K562 (cell line): Measurements from ENCODE around the gene TRMT112. TPM values are rescaled to one million over a fixed set of nuclear protein-coding genes. Genes with fewer than 3 reads are reported as not detected.

Experiments used
- CTBP1 ChIP-seq: fragments of 450-650 bp; IDR thresholded peaks from 2 replicates; pipeline ENCODE4 v1.6.1; 2016; ENCODE audit warnings: borderline replicate concordance
- EGR1 ChIP-seq: fragments of 450-650 bp; conservative IDR thresholded peaks from 2 replicates; pipeline ENCODE4 v1.6.1; 2017; ENCODE audit warnings: mild to moderate bottlenecking
- HIVEP1 ChIP-seq: fragments of 250-450 bp; sonication (Bioruptor Pico); IDR thresholded peaks from 2 replicates; pipeline ENCODE4 v1.4.0; 2020; ENCODE audit warnings: mild to moderate bottlenecking
- KLF6 ChIP-seq: fragments of 250-450 bp; sonication (Bioruptor Pico); IDR thresholded peaks from 2 replicates; pipeline ENCODE4 v1.4.0; 2020; ENCODE audit warnings: mild to moderate bottlenecking, moderate library complexity, borderline replicate concordance
- MEF2A ChIP-seq: IDR thresholded peaks from 2 replicates; pipeline ENCODE4 v1.6.1; 2011; ENCODE audit warnings: low read depth, mild to moderate bottlenecking, low read length, moderate library complexity; ENCODE audit not compliant: control insufficient read depth
- NR2F6 ChIP-seq: fragments of 450-650 bp; formaldehyde crosslinking; IDR thresholded peaks from 2 replicates; pipeline ENCODE4 v1.4.0; 2020; ENCODE audit warnings: mild to moderate bottlenecking
- PPARD ChIP-seq: fragments of 250-450 bp; sonication (Bioruptor Pico); IDR thresholded peaks from 2 replicates; pipeline ENCODE4 v1.8.0; 2022; ENCODE audit warnings: inconsistent platforms, mild to moderate bottlenecking, moderate library complexity
- RAD21 ChIP-seq, 2 experiments: fragments of 250-450 bp in 1 of 2; fragments of 450-650 bp in 1 of 2; sonication (Bioruptor Pico) in 1 of 2; formaldehyde crosslinking in 1 of 2; IDR thresholded peaks in 1 of 2; conservative IDR thresholded peaks in 1 of 2; 2 replicates each; pipeline versions ENCODE4 v1.4.0 to v1.8.0; 2020 to 2022; ENCODE audit warnings: mild to moderate bottlenecking in 2 of 2, moderate library complexity in 1 of 2
- ZNF124 ChIP-seq: sonication (generic); formaldehyde crosslinking; IDR thresholded peaks from 2 replicates; pipeline ENCODE4 v1.8.1; 2022; ENCODE audit warnings: missing genetic modification reagents
- polyA plus RNA-seq, 8 experiments: library from polyadenylated mRNA; depleted of rRNA in 4 of 8; stranded (reverse) in 5 of 8; unstranded in 3 of 8; fragments of >200 nt; fragmentation: Nextera tagmentation in 2 of 8; fragmentation: Illumina TruSeq in 1 of 8; extraction: Ambion mirVana in 2 of 8; extraction: Trizol in 1 of 8; gene quantifications; 2 replicates each; pipeline versions ENCODE4 v1.2.1 to v1.2.3, GENCODE V29; 2011 to 2014; ENCODE audit warnings: inconsistent platforms in 1 of 8, missing spikeins in 1 of 8
- total RNA-seq, 7 experiments: library from RNA; depleted of rRNA in 6 of 7; stranded (reverse); fragments of >200 nt in 6 of 7; fragmentation: Illumina TruSeq in 2 of 7; extraction: Trizol in 2 of 7; gene quantifications; 2 replicates each; pipeline versions ENCODE4 v1.2.1 to v1.2.3, GENCODE V29; 2011 to 2021; ENCODE audit warnings: low replicate concordance in 1 of 7
- TF ChIP-seq, protein P1 (sequence below), 2 experiments: fragments of 450-650 bp; conservative IDR thresholded peaks; 2 replicates each; pipeline ENCODE4 v1.6.1; 2017; ENCODE audit warnings: mild to moderate bottlenecking in 2 of 2, moderate library complexity in 2 of 2
- TF ChIP-seq, protein P2 (sequence below): fragments of 250-450 bp; sonication (Bioruptor Pico); IDR thresholded peaks from 2 replicates; pipeline ENCODE4 v1.5.0; 2021; ENCODE audit warnings: mild to moderate bottlenecking, moderate library complexity
- TF ChIP-seq, protein P3 (sequence below): fragments of 450-650 bp; IDR thresholded peaks from 2 replicates; pipeline ENCODE4 v1.7.1; 2018; ENCODE audit warnings: mild to moderate bottlenecking, low read depth; ENCODE audit not compliant: partially characterized antibody

TRMT112 gene
- total and polyA plus RNA-seq, 9 of the 15 experiments (the other 6 are each of a cell fraction or from before 2014, with no cell fraction given) = 162 to 444 (median 300) TPM

DNA sequence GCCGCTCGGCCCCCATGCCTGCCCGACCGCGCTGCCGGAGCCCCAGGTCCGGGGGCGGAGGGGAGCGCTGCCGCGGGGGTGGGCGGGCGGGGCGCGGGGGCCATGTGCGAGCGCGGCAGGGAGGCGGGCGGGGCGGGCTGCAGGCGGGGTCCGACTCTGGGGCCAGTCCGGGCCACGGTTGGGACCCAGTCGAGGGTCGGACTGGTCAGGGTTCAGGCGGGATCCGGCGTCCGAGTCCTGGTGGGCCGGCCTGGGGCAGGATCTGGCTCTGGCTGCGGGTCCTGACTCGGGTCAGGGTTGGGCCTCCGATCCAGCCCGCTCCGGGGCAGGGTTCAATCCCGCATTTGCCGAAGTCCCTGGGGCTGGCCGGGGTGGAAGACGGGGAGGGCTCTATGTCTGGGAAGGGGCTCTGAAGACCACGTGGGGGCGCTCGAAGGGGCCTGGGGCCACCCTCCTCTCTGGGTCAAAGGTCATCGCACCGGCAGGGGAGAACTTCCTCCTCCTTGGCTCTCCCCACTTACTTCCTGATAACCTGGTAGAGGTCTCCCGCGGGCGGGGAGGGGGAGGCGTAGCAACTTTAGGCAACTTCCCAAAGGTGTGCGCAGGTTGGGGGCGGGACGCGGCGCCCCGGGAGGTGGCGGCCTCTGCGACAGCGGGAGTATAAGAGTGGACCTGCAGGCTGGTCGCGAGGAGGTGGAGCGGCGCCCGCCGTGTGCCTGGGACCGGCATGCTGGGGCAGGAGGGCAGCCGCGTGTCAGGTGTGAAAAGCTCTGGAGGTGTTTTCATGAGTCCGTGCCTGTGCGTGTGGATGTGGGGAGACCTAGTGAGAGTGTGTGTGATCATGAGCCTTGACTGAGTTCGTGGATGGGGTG, 11.4 kb downstream of the TRMT112 start (continued):
- TF ChIP-seq HIVEP1 (CRISPR knock-in tag) (no peak), CTBP1 (peak; percentile 70; the same call in 1 of the 2 replicates), NR2F6 (CRISPR knock-in tag) (no peak), ZNF124 (CRISPR knock-in tag) (no peak), RAD21 (CRISPR knock-in tag; conservative IDR thresholded peaks at IDR 0.05 in 1 of 2, IDR thresholded peaks at IDR 0.05 in 1 of 2) (peak; percentile 31 to 40; a peak in 2 of 4 replicates), PPARD (CRISPR knock-in tag) (no peak), EGR1 (peak; percentile 22; the same call in 1 of the 2 replicates), KLF6 (CRISPR knock-in tag) (peak; percentile 4; the same call in 1 of the 2 replicates), MEF2A (no peak)
- TF ChIP-seq, protein P1, sequence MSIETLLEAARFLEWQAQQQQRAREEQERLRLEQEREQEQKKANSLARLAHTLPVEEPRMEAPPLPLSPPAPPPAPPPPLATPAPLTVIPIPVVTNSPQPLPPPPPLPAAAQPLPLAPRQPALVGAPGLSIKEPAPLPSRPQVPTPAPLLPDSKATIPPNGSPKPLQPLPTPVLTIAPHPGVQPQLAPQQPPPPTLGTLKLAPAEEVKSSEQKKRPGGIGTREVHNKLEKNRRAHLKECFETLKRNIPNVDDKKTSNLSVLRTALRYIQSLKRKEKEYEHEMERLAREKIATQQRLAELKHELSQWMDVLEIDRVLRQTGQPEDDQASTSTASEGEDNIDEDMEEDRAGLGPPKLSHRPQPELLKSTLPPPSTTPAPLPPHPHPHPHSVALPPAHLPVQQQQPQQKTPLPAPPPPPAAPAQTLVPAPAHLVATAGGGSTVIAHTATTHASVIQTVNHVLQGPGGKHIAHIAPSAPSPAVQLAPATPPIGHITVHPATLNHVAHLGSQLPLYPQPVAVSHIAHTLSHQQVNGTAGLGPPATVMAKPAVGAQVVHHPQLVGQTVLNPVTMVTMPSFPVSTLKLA (conservative IDR thresholded peaks at IDR 0.05) = peak; percentile 85 to 92
- TF ChIP-seq, protein P2, sequence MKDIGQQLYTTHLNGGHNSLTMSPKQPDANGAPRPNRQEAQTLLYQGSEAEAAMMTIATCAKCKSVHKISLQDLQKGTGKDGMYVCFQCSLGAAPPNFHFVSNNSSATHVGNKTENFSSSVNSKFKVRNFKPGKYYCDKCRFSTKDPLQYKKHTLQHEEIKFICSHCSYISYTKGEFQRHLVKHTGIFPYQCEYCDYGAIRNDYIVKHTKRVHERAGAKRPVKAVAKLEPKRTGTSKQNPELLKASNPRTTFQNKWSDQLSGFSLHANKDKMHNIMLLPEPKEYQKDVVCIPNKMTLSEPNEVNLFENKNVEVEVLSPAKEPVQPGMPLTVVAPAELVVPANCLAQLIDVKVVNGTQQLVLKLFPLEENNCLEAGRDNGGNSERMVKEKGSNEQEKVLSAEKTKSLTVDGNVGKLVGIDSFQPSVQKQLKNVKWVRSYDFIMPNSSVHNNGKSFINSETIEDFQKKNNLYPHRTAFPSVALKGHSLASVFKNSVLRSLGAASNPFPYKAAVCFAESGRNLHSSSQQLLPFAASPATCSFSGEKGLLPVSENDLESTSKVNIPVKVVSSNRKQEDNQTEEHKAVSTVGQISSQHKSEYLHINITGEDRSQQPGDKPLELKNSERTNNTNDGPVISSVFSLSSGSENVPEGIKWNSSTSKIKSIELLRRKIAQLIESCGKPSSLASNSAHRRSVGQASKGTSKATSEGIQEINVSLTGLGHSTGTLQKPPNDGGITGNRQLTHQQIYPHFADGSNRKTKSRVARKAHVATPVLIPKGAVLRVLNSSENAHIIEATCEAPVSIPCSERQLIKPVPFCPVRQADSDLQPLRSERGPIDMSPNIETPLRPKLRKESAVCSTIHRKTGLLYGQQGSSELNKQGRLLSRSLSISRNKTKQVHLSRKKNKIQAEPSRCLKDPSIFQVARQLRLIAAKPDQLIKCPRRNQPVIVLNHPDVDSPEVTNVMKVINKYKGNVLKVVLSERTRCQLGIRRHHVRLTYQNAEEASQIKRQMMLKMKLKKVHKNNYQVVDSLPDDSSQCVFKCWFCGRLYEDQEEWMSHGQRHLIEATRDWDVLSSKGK (CRISPR knock-in tag) = no peak
- TF ChIP-seq, protein P3, sequence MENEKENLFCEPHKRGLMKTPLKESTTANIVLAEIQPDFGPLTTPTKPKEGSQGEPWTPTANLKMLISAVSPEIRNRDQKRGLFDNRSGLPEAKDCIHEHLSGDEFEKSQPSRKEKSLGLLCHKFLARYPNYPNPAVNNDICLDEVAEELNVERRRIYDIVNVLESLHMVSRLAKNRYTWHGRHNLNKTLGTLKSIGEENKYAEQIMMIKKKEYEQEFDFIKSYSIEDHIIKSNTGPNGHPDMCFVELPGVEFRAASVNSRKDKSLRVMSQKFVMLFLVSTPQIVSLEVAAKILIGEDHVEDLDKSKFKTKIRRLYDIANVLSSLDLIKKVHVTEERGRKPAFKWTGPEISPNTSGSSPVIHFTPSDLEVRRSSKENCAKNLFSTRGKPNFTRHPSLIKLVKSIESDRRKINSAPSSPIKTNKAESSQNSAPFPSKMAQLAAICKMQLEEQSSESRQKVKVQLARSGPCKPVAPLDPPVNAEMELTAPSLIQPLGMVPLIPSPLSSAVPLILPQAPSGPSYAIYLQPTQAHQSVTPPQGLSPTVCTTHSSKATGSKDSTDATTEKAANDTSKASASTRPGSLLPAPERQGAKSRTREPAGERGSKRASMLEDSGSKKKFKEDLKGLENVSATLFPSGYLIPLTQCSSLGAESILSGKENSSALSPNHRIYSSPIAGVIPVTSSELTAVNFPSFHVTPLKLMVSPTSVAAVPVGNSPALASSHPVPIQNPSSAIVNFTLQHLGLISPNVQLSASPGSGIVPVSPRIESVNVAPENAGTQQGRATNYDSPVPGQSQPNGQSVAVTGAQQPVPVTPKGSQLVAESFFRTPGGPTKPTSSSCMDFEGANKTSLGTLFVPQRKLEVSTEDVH = peak; percentile 32
